ENCODE measurements around the gene SHC2.
A peak's percentile ranks its signal among the peaks of the same experiment; 100 is the strongest.

Gene SHC2

DNA sequence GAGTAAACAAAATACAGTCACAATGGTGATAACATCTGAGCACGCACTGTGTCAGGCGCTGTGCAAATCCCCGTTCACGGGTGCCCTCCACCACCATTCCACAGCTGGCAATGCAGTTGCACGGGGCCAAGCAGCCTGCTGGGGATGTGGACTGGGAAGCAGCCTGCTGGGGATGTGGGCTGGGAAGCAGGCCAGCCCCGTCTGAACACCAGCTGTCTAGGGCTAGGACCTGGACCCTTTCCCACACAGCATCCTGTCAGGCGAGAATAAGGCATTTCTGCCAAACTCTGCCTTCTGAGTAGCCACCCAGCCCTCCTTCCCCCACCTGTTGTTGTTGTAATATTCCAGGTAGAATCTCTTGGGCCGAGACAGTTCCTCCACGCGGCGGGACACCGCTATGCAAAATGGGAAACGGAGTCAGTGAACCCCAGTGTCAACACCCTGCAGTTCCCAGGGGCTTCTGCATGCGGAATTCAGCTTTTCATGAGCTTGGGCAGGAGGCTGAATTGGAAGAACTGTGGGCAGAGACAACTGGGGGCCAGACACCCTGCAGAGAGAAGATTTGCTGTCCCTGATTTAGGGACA, 88.4 kb downstream of the SHC2 start:
- peak; percentile 67 for DNase-seq (ENCODE audit: low read depth)

DNA sequence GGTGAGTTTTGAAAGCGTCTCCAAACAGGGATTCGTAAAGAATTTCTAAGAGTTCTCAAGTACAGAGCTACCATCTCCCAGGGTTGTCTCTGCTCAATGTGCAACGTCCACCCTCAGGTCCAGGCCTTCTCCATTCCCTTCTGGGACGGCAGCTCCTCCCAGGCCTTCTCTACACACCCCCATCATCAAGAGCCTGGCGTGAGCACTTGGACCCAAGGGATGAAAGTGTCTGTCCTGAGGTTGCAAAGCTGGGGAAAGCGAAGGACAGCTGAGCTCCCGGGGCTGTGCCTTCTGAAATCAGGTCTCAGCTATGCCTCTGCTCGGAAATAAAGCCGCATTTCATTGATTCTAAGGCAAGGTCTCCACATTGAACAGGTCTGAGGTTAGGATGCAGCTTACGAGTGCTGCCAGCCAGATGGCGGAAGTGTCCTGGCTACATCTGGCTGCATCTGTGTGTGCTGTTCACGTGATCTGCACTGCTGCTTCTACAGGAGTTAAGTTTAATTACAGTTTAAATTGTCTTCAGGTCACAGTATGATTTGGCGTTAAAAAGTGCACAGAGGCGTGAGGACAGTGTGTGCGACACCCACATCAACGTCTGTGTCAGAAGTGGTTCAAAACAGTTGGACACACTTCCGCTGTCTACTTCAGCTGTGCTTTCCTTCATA, 89.2 kb downstream of the SHC2 start:
- peak; percentile 5 for DNase-seq (ENCODE audit: low read depth)

- no peak for DNase-seq (ENCODE audit: low read depth)
Measured at GRCh38 chr19:370641-371330, 90.0 kb downstream of the SHC2 start.

- no peak for DNase-seq (ENCODE audit: low read depth)
Measured at GRCh38 chr19:369876-370275, 91.0 kb downstream of the SHC2 start.

GRCh38 chr19:369256-369655, 91.6 kb downstream of the SHC2 start:
- DNase-seq (ENCODE audit: low read depth) = no peak

GRCh38 chr19:368630-369024, 92.2 kb downstream of the SHC2 start:
- DNase-seq (ENCODE audit: low read depth) = no peak

DNA sequence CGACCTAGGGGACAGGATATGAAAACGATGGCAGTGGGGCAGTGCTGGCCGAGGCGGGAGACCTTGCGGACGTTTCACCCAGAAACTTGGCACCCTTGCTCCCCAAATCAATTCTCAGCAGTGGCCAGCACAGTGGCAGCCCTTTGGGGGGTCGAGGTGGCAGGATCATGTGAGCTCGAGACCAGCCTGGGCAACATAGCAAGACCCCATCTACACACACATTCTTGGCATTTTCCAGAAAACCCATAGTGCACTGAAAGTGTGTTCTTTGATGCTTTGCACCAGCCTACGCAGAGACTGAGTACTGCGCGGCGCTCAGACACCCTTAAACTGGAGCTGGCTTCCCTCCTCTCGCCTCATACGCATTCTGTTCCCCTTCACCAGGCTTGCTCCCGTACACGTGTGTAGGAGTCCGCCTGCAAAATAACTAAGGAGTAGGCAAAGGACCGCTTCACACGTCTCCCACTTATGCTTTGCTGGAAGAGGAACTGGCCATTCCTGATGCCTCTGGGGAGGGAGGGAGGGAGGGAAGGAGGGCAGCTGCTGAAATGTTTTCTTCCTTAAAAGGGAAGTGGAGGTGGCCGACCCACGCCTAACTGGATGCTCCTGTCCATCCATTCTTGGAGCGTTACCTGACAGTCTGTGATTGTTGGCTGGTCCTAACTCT, 92.7 kb downstream of the SHC2 start:
- no peak for DNase-seq (ENCODE audit: low read depth)

DNA sequence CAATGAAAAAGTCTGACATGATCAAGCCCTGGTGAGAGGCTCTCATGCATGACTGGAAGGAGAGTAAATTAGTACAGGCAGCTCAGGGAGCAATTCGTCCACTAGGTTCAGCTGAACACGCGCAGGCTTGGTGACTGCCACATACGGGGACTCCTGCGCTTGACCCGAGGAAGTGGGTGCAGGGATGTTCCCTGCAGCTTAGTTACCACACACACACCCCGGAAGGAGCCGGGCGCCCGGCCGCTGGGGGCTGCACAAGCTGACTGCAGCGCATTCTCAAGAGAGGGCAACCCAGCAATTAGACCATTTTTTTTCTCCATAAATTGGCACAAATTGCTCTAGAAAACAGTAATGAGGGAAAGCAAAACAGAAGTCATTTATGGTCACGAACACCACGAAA, 93.3 kb downstream of the SHC2 start:
- DNase-seq (ENCODE audit: low read depth) = no peak

GRCh38 chr19:366951-367350, 93.9 kb downstream of the SHC2 start:
- DNase-seq (ENCODE audit: low read depth) = no peak

Measured in EH (cell line).